ENCODE data around the gene HMGB2. TPM values are rescaled to one million over a fixed set of nuclear protein-coding genes. Genes with fewer than 3 reads are reported as not detected.

The HMGB2 gene
- total RNA-seq, 4 donors from 2014 or later: 27.3 to 83.6 (median 65.3) TPM

DNA sequence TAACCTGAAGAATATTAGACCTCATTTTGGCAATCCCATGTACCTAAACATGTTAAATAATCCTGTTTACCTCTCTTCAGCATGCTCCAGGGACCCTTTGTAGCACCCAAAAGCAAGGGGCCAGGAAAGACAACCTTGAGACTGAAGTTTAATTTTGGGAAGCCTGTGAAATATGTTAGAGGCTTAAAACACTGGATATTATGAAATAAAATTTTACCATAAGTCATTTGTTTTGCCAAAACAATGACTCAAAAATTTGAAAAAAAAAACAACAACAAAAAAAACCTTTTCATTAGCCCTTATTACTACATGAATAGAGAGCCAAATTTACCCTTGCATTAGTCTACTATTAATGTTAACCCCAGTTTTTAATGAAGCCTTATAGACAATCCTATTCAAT, 49.7 kb downstream of the HMGB2 start:
- no peaks in the 10 kb centered on the region for H3K27me3 ChIP-seq
- H3K36me3 ChIP-seq: peaks cover 0 to 7% (median 0%) of the 10 kb centered on the region in 3 donors
- intact Hi-C loops (cut with DNase I): no loop called here
- TF ChIP-seq POLR2A (IDR thresholded peaks at IDR 0.05): no peak
- TF ChIP-seq, protein P1, sequence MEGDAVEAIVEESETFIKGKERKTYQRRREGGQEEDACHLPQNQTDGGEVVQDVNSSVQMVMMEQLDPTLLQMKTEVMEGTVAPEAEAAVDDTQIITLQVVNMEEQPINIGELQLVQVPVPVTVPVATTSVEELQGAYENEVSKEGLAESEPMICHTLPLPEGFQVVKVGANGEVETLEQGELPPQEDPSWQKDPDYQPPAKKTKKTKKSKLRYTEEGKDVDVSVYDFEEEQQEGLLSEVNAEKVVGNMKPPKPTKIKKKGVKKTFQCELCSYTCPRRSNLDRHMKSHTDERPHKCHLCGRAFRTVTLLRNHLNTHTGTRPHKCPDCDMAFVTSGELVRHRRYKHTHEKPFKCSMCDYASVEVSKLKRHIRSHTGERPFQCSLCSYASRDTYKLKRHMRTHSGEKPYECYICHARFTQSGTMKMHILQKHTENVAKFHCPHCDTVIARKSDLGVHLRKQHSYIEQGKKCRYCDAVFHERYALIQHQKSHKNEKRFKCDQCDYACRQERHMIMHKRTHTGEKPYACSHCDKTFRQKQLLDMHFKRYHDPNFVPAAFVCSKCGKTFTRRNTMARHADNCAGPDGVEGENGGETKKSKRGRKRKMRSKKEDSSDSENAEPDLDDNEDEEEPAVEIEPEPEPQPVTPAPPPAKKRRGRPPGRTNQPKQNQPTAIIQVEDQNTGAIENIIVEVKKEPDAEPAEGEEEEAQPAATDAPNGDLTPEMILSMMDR (IDR thresholded peaks at IDR 0.05): no peak
- peaks cover 0 to 33% (median 12%) of the 10 kb centered on the region in 3 donors for H3K9me3 ChIP-seq
- H3K27ac ChIP-seq: no peak overlapping the region
- no peak for DNase-seq
- H3K4me3 ChIP-seq: no peak overlapping the region
- H3K4me1 ChIP-seq: no peaks in the 10 kb centered on the region

GRCh38 chr4:173282626-173283025, 51.5 kb downstream of the HMGB2 start:
- TF ChIP-seq, protein P1 (IDR thresholded peaks at IDR 0.05): no peak
- TF ChIP-seq POLR2A (IDR thresholded peaks at IDR 0.05): no peak
- Histone ChIP-seq H3K27me3 (no peaks in the 10 kb centered on the region), H3K27ac (no peak overlapping the region), H3K36me3 (peaks cover 0 to 7% (median 0%) of the 10 kb centered on the region in 3 donors), H3K9me3 (peaks cover 0 to 33% (median 12%) of the 10 kb centered on the region in 3 donors), H3K4me3 (no peak overlapping the region), H3K4me1 (no peaks in the 10 kb centered on the region)
- DNase-seq: no peak
- intact Hi-C loops (cut with DNase I): no loop called here
- 85 to 92% methylated on average over 3 of the region's 3 CpGs for WGBS, 2 donors

- 80 to 88% methylated on average over 4 of the region's 4 CpGs for WGBS, 2 donors
- H3K9me3 ChIP-seq: peaks cover 0 to 28% (median 12%) of the 10 kb centered on the region in 3 donors
Measured at GRCh38 chr4:173282256-173282562, 51.9 kb downstream of the HMGB2 start.

DNA sequence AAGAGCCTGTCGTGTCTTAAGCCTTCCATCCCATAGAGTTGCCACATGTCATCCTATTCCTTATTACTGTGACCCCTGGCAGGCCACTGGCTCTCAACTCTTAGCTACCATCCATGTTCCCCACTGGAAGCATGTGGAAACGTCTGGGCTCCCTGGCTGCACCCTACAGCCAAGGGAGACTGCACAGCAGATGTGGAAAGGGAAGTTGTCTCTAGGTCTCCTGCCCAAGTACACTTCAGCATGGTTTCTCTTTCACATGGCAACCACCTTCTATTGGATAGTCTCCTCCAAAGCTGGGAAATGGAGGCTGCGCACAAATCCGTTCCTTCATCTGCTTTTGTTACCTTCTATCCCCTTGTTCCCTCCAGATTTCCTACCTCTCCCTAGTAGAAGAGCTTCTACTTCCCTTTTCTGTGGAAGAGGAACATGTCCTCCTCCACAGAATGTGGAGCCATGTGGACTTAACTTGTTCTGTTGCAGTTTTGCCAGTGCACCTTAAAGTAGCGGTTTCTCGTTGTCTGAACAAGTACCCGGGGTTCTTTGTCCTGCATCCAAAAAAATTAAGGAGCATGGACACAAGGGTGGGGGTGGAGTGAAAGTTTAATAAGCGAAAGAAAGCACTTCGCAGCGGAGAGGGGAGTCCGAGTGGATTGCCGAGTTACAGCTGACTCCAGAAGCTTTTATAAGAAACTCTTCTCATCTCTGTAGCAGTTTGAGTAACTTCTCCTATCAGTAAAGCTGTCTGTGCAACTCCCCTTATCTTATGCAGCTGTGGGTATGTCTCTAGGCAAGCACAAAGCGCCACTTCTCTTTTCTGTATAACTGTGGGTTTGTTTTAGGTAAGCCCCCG, 52.5 kb downstream of the HMGB2 start:
- no peaks in the 10 kb centered on the region for H3K27me3 ChIP-seq
- peaks cover 0 to 4% (median 0%) of the 10 kb centered on the region in 3 donors for H3K4me1 ChIP-seq
- H3K9me3 ChIP-seq: peaks cover 0 to 23% (median 12%) of the 10 kb centered on the region in 3 donors
- 82 to 91% methylated on average over 14 of the region's 14 CpGs for WGBS, 2 donors
- intact Hi-C loops (cut with DNase I): no loop called here
- TF ChIP-seq POLR2A (IDR thresholded peaks at IDR 0.05): no peak
- TF ChIP-seq, protein P1 (IDR thresholded peaks at IDR 0.05): no peak
- no peak for DNase-seq
- H3K4me3 ChIP-seq: no peak overlapping the region
- H3K36me3 ChIP-seq: peaks cover 0 to 7% (median 0%) of the 10 kb centered on the region in 3 donors
- no peak overlapping the region for H3K27ac ChIP-seq

More at GRCh38 chr4:173282256-173282562, 51.9 kb downstream of the HMGB2 start:
- DNase-seq: no peak
- H3K27me3 ChIP-seq: no peaks in the 10 kb centered on the region
- H3K27ac ChIP-seq: no peak overlapping the region
- no peak for TF ChIP-seq POLR2A (IDR thresholded peaks at IDR 0.05)
- TF ChIP-seq, protein P1 (IDR thresholded peaks at IDR 0.05): no peak
- peaks cover 0 to 7% (median 0%) of the 10 kb centered on the region in 3 donors for H3K36me3 ChIP-seq
- H3K4me1 ChIP-seq: peaks cover 0 to 4% (median 0%) of the 10 kb centered on the region in 3 donors
- intact Hi-C loops (cut with DNase I): no loop called here
- H3K4me3 ChIP-seq: no peak overlapping the region

Other genes with a start within 250 kb of the HMGB2 start
- gene GALNT7, start 165.5 kb downstream of the HMGB2 start, total RNA-seq: 10 to 100 TPM; 17.9 to 33.8 (median 23.6) TPM
- gene SAP30, start 36.6 kb upstream of the HMGB2 start, total RNA-seq: 10 to 100 TPM; 10.3 to 18.5 (median 13.2) TPM
- under 1 TPM in 1 of 4 donors, not detected in 3; 0.08 TPM for gene SCRG1, start 64.8 kb upstream of the HMGB2 start, total RNA-seq
- 1 to 10 TPM in 3 of 4 donors, under 1 TPM in 1; 0.31 to 3.8 (median 1.8) TPM for gene HAND2, start 195.9 kb upstream of the HMGB2 start, total RNA-seq

Data from esophagus squamous epithelium (tissue), 5 donors.